ENCODE data around the gene MIGA1.

DNA sequence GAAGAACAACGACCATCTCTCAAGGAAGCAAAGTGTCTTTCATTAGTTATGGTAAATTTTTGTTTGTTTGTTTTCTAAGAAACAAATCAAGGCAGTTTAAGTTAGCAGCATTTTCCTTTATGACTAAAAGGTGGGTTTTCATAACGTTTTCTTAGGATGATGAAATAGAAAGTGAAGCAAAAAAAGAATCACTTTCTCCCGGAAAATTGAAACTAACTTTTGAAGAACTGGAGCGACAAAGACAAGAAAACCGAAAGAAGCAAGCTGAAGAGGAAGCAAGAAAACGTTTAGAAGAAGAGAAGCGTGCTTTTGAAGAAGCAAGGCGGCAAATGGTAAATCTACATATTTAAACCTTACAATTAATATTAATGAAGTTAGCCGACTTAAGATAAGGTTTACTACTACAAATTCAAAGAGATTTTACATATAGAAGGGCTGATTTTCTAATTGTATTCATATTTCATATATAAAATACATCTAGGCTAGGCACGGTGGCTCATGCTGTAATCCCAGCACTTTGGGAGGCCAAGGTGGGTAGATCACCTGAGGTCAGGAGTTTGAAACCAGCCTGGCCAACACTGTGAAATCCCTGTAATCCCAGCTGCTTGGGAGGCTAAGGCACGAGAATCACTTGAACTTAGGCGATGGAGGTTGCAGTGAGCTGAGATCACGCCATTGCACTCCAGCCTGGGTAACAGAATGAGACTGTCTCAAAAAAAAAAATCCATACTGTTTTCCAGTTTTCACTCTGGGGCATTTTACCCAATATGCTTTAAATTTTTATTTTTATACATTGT lies 147.3 kb downstream of the MIGA1 start:
- TF ChIP-seq, protein P1, sequence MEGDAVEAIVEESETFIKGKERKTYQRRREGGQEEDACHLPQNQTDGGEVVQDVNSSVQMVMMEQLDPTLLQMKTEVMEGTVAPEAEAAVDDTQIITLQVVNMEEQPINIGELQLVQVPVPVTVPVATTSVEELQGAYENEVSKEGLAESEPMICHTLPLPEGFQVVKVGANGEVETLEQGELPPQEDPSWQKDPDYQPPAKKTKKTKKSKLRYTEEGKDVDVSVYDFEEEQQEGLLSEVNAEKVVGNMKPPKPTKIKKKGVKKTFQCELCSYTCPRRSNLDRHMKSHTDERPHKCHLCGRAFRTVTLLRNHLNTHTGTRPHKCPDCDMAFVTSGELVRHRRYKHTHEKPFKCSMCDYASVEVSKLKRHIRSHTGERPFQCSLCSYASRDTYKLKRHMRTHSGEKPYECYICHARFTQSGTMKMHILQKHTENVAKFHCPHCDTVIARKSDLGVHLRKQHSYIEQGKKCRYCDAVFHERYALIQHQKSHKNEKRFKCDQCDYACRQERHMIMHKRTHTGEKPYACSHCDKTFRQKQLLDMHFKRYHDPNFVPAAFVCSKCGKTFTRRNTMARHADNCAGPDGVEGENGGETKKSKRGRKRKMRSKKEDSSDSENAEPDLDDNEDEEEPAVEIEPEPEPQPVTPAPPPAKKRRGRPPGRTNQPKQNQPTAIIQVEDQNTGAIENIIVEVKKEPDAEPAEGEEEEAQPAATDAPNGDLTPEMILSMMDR (conservative IDR thresholded peaks at IDR 0.05; ENCODE audit: low read depth, low read length), result no peak
- no peak for TF ChIP-seq MXI1 (IDR thresholded peaks at IDR 0.05; ENCODE audit: borderline replicate concordance, low read depth, low read length)
- no peak for TF ChIP-seq POLR2A (IDR thresholded peaks at IDR 0.05; ENCODE audit: low read depth, low read length)
- TF ChIP-seq SMC3 (IDR thresholded peaks at IDR 0.05; ENCODE audit: low read depth, low read length), result no peak
- no peak for TF ChIP-seq NFE2L2 (IDR thresholded peaks at IDR 0.05; ENCODE audit: low read depth, low read length)
- TF ChIP-seq USF2 (IDR thresholded peaks at IDR 0.05; ENCODE audit: low read depth, low read length), result no peak
- no peak for TF ChIP-seq RFX5 (IDR thresholded peaks at IDR 0.05; ENCODE audit: low read depth, low read length)
- TF ChIP-seq MAZ (IDR thresholded peaks at IDR 0.05; ENCODE audit: borderline replicate concordance, low read depth, low read length), result no peak
- no peak for TF ChIP-seq CHD1 (IDR thresholded peaks at IDR 0.05; ENCODE audit: low read depth, low read length)
- no peak for TF ChIP-seq RAD21 (IDR thresholded peaks at IDR 0.05; ENCODE audit: low read length)

All from IMR-90 (cell line).